Lower leg skin (tissue), 4 donors: Measurements from ENCODE around the gene ATP6V1F. TPM values are rescaled to one million over a fixed set of nuclear protein-coding genes. Genes with fewer than 3 reads are reported as not detected.

ENCODE experiments used
- DNase-seq, 2 donors: peaks; one replicate each; pipeline ENCODE4 v3.0.0-alpha.2; 2019; ENCODE audit warnings: low spot score in 2 of 2
- H3K4me3 ChIP-seq: fragments of 200-600 bp; sonication (generic); 2 replicates; pipeline ENCODE4 v1.5.1; 2017; ENCODE audit warnings: mild to moderate bottlenecking, low read depth; ENCODE audit not compliant: poor library complexity, severe bottlenecking
- CTCF ChIP-seq, 3 donors: fragments of 450-650 bp; IDR thresholded peaks; one replicate each; pipeline ENCODE4 v1.5.1; 2016; ENCODE audit warnings: antibody characterized with exemption in 3 of 3, mild to moderate bottlenecking in 3 of 3, moderate library complexity in 2 of 3
- POLR2A ChIP-seq, 2 donors: fragments of 450-650 bp; IDR thresholded peaks; one replicate each; pipeline ENCODE4 v1.6.1; 2016 to 2017; ENCODE audit warnings: antibody characterized with exemption in 2 of 2, mild to moderate bottlenecking in 1 of 2, moderate library complexity in 1 of 2
- WGBS, 2 donors: methylation state at CpG; one replicate each; pipeline ENCODE4 v1.1.5; 2018; 5-methylcytosine and 5-hydroxymethylcytosine counted together
- intact Hi-C: fragments of 100-400 bp; cut with DNase I; formaldehyde crosslinking; loops from one replicate; pipeline ENCODE4 v1.15.0; 2023; ENCODE audit warnings: low total_unique reads
- total RNA-seq, 4 donors: library from RNA; depleted of rRNA; stranded (reverse); fragments of >200 nt; gene quantifications; one replicate each; pipeline ENCODE4 v1.1.0, GENCODE V29; 2016

ATP6V1F gene
- total RNA-seq, 4 donors from 2014 or later = 71.3 to 165 (median 137) TPM

- WGBS, 2 donors = 86 to 90% methylated on average over 13 to 18 of the region's 18 CpGs
- H3K4me3 ChIP-seq = no peak overlapping the region
- intact Hi-C loops = no loop called here
- DNase-seq = no peak
- TF ChIP-seq CTCF (IDR thresholded peaks at IDR 0.05) (no peak), POLR2A (IDR thresholded peaks at IDR 0.05) (no peak)
Observed at GRCh38 chr7:128849804-128850490, 12.7 kb upstream of the ATP6V1F start.

- no peak for DNase-seq
Observed at GRCh38 chr7:128852537-128853254, 10.0 kb upstream of the ATP6V1F start.

GRCh38 chr7:128853799-128854198 lies 8.9 kb upstream of the ATP6V1F start:
- no peak overlapping the region for H3K4me3 ChIP-seq
- 79 to 80% methylated on average over 23 of the region's 23 CpGs for WGBS, 2 donors
- intact Hi-C loops = no loop called here
- TF ChIP-seq POLR2A (IDR thresholded peaks at IDR 0.05) (no peak), CTCF (IDR thresholded peaks at IDR 0.05) (no peak)
- no peak for DNase-seq

More at GRCh38 chr7:128852537-128853254, 10.0 kb upstream of the ATP6V1F start:
- 88 to 96% methylated on average over 16 to 26 of the region's 28 CpGs for WGBS, 2 donors
- intact Hi-C loops = no loop called here
- H3K4me3 ChIP-seq = no peak overlapping the region
- no peak for TF ChIP-seq CTCF (IDR thresholded peaks at IDR 0.05)
- TF ChIP-seq POLR2A (IDR thresholded peaks at IDR 0.05) = no peak

- intact Hi-C loops = no loop called here
- WGBS, 2 donors = 88 to 92% methylated on average over 21 of the region's 21 CpGs
- TF ChIP-seq POLR2A (IDR thresholded peaks at IDR 0.05) (no peak), CTCF (IDR thresholded peaks at IDR 0.05) (no peak)
- no peak for DNase-seq
- H3K4me3 ChIP-seq = no peak overlapping the region
Observed at GRCh38 chr7:128854396-128854795, 8.3 kb upstream of the ATP6V1F start.

- WGBS, 2 donors = 83 to 92% methylated on average over 3 of the region's 3 CpGs
- DNase-seq = no peak
- TF ChIP-seq POLR2A (IDR thresholded peaks at IDR 0.05) (no peak), CTCF (IDR thresholded peaks at IDR 0.05) (no peak)
- no peak overlapping the region for H3K4me3 ChIP-seq
- intact Hi-C loops = no loop called here
Observed at GRCh38 chr7:128855559-128855958, 7.1 kb upstream of the ATP6V1F start.
